Measurements from ENCODE around the gene BCAS3.

The BCAS3 gene

DNA sequence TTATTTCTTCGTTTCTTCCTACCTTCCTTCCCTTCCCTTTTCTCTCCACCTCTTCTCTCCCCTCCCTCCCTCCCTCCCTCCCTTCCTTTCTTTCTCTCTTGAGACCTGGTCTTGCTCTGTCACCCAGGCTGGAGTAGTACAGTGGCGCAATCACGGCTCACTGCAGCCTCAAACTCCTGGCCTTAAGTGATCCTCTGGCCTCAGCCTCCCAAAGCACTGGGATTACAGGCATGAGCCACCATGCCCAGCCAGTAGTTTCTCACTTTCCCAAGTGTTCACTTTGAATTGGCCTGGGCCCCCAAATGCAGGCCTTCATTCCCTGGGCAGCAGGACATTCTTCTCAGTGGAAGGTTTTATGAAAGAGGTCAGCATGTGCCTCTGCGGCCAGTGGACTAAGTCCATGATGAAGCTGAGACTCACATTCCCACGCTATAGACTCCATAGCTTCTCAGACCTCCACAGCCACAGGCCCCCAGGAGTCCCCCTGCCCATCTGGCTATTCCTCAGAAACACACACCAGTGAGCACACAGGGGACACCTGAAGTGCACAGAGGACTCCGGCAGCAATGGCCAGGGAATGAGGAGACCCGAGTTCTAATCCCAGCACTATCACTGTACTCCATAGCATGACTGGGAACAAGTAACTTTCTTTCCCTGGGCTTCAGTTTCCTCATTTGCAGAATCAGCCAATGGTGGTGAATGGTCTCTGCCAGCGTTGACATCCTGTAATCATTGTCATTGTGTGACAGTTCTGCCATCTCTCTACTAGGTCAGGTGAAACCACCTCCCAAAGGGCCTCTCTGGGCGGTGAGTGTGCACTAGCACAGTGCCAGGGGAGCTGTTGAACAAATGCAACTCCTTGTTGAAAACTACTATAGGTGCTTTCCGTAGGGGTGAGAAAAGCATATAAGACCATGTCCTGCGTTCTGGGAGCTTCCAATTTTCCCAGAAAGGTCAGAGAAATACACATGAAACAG is 652.8 kb downstream of the BCAS3 start:
- FAIRE-seq, result no peak

GRCh38 chr17:61331178-61331577 is 653.5 kb downstream of the BCAS3 start:
- FAIRE-seq, result no peak

GRCh38 chr17:61331886-61332285 is 654.2 kb downstream of the BCAS3 start:
- no peak for FAIRE-seq

DNA sequence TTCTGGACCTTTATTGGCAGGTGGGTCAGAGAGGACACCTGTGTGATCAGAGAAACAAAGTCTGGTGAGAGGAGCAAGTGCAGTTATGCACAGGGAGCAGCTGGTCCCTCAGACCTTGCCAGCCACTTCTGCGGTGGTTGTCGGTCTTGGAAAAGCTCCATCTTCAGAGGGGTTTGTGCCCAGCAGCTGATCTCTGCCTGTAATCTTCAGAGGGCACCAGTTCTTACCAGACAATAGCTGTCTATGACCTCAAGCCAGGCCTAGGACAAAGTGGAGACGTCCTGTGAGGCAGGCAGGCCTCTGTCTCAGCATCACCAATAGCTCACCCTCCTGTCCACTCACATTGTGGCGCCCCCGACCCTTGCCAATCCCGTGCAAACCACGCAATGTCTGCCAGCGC is 655.5 kb downstream of the BCAS3 start:
- no peak for FAIRE-seq

DNA sequence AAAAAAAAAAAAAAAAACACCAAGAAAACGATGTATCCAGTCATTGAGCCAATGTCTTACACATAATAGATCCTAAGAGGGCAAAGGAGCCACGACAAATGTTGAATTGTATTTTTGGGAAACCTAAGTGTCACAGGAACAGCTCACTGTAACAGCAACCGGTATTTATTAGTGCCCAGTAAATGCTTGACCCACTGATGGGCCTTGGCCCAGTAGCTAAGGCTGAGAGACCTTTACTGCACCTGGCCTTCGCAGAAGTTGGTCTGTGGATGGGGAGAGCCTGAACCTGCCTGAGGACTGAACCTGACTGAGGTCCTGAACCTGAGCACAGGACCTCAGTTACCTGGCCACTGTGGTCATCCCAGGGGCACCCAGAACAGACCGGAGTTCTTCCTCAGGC is 657.0 kb downstream of the BCAS3 start:
- no peak for FAIRE-seq

DNA sequence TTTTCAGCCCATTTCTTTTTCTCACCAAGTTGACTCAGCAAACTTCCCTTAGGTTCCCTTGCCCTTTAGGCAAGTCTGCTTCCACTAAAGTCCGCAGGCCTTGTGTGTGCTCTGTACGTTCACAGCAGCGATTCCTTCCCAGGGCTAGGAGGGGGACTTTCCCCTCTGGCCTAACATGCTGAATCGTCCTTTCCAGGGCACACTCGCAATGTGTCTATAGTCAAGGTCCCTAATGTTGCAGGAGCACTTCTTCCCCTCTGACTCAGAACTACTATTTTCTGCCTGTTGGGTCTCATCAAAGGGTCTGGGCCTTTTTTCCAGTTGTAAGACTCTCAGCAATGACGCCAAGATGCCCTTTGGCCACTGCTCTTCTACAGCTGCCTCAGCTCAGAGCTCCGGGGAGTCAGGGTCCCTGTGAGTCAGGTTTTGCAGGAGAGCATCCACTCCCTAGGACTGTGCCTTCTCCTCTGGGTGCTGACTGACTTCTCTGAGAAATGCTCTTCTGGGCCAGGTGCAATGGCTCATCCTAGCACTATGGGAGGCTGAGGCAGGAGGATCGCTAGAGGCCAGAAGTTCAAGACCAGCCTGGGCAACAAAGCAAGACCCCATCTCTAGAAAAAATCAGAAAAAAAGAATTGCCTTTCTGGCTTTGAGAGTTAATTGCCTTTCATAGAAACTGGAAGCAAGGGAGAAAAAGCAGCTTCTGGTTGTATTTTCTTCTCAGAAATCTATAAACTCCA is 657.6 kb downstream of the BCAS3 start:
- no peak for FAIRE-seq

DNA sequence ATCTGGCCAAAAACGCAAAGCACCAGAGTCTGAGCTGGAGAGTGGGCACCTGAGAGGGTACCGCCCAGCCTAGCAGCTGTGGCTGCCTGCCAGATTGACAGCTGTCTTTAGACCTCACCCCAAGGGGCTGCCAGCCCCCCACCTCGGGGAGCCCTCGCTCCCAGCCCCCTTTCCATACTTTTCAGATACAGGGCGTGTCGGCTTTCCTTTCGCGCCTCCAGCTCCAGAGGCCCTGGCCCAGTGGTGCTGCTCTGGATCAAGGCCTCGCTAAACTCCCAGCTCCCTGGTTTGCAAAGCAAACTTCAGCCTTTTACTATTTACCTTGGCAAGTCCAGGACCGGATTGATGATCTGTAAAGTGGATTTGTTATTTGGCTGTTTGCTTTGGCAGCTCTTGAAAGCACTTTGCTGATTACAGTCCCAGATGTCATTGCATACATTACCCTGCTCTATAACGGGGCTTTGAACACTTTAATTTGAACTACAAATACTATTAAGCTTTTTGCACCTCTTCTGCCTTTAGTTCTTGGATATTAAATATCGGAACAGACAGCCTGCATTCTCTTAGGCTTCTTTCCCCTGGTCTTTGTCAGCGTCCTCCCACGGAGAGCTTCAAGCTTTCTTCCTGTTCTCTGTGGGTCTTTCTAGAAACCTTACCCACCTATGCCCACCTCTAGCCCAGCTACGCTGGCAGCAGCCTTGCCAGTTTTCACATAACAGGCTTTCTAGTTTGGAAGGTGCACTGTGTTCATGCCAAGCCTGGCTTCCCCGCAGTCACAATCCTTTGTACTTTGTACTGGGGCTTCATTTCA is 658.4 kb downstream of the BCAS3 start:
- peak; percentile 64 for FAIRE-seq

- FAIRE-seq, result no peak
These were observed 659.6 kb downstream of the BCAS3 start for GRCh38 chr17:61337290-61337689.

- FAIRE-seq, result no peak
These were observed 660.5 kb downstream of the BCAS3 start for GRCh38 chr17:61338000-61338798.

DNA sequence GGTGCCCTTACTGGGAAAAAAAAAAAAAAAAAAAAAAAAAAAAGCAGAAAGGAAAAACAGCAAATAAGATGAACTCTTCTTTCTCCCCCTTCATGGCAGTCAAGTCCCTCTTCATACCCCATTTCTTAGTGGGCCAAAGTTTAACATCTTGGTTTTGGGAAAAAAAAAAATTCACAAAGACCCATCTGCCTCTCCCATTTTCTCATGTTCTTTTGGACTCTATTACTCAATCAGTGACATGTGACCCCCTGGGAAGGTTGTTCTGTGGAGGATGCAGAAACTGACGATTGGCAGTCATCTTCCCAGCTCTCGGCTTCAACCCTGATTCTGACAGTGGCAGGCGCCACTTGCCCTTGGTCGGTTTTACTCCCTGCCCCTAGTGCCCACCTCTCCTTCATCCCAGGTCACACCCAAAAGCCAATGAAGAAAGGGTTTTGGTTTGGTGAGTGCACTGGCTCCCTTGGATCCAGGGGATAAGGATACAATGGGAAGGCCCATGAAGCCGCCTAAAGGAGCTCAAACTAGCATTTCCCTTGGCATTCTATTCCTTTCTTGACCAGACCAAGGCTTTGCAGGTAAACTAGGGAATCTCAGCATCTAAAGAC is 661.3 kb downstream of the BCAS3 start:
- FAIRE-seq, result no peak

GRCh38 chr17:61340431-61341209 is 663.0 kb downstream of the BCAS3 start:
- no peak for FAIRE-seq

GRCh38 chr17:61343576-61343975 is 665.9 kb downstream of the BCAS3 start:
- FAIRE-seq, result no peak

DNA sequence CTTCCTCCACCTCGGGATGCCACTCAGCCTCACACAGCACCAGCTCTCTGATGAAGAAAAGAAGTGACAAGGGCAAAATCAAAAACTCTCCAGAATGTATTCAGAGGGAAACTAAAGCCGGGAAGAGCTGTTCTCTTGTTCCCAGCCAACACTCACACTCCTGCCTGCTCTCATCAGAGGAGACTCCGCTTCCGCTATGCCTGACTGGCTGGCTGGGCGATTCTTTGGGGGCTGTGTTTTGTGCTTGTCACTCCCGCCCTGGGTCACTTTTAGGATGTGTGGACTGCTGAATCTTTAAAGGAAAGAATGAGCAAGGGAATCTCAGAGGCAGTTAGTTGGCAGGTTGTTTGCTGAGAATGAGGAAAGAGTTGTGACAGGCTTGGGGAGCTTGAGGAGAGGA is 667.4 kb downstream of the BCAS3 start:
- no peak for FAIRE-seq

- FAIRE-seq, result no peak
These were observed 668.4 kb downstream of the BCAS3 start for GRCh38 chr17:61345825-61346666.

- no peak for FAIRE-seq
These were observed 671.7 kb downstream of the BCAS3 start for GRCh38 chr17:61349350-61349749.

DNA sequence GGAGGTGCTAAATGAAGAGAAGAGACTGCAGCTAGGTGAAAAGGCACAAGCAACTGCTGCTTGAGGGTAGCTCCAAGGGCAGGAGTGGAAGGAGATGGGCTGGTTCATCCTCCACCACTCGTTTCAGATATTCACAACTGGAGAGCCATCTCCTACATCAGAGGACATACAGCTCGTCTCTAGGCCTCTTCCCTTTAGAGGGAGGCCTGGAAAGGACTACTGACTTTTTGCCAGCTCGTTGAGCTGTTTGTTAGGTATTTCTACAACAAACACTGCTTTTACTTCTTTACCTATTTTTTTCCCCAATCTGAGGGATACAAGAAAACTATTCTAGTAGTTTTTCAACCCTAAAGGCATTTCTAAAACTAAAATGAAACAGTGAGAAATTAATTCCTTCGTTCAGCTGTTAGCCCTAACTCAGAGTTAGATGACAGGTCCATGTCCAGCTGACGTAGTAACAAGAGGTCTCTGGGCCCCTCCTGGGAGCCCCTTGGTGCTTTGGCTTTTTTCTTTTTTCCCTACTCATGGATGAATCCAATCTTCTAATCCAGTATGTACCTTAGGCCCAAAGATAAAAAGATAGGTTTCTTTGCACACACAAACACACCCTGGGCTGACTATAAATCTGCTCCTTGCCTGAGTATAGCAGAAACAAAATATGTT is 674.2 kb downstream of the BCAS3 start:
- FAIRE-seq, result no peak

GRCh38 chr17:61352408-61352770 is 674.7 kb downstream of the BCAS3 start:
- FAIRE-seq, result no peak

DNA sequence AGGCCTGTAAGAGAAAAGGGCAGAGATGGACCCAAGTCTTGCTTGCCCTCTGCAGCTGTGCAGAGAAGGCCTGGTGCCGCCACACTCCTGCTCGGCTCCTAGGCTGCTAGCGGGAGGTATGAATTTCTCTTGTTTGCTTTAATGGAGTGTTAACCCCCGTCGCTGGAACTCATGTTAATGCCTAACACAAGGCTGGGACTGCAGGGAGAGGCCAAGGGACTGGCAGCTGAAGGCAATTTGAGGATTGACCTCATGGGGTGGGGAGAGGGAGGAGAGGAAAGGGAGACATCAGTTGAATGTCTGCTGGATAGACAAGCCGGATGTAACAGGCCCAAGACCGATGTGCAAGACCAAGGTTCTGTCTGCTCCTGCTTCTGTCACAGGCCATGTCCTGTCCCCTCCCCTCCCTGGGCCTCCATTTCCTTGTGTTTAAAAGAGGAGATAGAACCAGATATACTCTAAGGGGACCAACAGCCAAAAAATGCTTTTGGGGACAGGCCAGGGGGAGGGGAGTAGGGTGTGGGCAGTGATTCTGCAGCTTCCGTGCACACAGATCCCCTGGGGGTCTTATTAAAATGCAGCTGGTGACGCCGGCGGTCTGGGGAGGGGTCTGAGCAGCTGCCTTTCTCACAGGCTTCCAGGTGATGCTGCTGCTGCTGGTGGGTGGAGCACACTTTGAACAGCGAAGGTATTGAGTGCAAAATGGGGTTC is 675.3 kb downstream of the BCAS3 start:
- no peak for FAIRE-seq

DNA sequence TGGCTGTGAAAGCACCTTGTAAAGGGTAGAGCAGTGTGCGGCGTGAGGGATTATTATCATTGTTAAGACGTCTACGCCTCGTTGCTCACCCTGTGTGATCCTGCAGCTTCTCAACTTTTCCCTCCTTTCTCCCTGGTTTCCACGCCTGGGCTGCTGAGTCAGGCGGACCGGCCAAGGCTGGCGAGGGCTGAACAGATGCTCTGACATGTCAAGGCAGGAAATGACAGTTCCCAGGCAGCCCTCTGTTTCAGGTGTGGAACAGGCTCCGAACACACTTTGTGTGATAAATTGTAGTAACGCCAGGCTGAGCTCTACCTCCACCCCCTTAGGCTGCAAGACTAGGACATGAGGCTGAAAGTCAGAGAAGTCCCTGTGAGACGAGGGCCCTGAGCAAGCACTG is 676.0 kb downstream of the BCAS3 start:
- FAIRE-seq, result no peak

All from islet of Langerhans (tissue), 1 donor.